GM13977 (cell line): ENCODE measurements around the gene OOEP.

Source experiments
- DNase-seq: peaks from one replicate; pipeline ENCODE4 v3.0.0; 2012; ENCODE audit warnings: low spot score
- CTCF ChIP-seq: IDR thresholded peaks from 2 replicates; pipeline ENCODE4 v1.5.1; 2012; ENCODE audit warnings: mild to moderate bottlenecking, control low read depth; ENCODE audit not compliant: insufficient read depth; ENCODE audit errors: extremely low read depth, missing control alignments
- in situ Hi-C: fragments of 300-500 bp; cut with MboI; formaldehyde crosslinking; loops from one replicate; pipeline ENCODE4 v1.12.0; 2022; ENCODE audit warnings: low sequenced_read_pairs, low pct_unique_long_range_greater_than_20kb, mixed read lengths, inconsistent platforms; ENCODE audit not compliant: unreplicated experiment

OOEP gene

DNA sequence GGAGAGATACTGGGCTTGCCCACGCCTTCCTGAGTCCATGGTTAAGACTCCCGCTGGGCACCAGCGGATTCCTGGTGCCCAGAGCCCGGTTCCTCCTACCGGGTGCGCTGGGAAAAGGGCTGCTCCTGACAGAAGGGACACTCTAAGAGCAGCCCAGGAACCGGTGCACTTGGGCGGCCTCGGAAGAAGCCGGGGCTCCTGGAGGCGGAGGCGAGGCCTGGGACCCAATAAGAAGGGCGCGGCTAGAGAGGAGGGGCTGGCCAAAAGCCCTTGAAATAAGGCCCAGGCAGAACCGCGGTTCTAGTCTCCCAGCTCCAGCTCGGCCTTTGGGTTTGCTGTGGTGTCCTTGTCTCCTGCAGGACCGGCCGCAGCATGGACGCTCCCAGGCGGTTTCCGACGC is 7.3 kb downstream of the OOEP start, which contains the start of gene KHDC3L:
Gene KHDC3L (plus strand): TSS at position 301 of the 400 bp plus-strand sequence. CDS start 72 bp downstream, at position 373.
- TF ChIP-seq CTCF, result no peak
- DNase-seq, result no peak
- in situ Hi-C loops, result no loop called here

DNA sequence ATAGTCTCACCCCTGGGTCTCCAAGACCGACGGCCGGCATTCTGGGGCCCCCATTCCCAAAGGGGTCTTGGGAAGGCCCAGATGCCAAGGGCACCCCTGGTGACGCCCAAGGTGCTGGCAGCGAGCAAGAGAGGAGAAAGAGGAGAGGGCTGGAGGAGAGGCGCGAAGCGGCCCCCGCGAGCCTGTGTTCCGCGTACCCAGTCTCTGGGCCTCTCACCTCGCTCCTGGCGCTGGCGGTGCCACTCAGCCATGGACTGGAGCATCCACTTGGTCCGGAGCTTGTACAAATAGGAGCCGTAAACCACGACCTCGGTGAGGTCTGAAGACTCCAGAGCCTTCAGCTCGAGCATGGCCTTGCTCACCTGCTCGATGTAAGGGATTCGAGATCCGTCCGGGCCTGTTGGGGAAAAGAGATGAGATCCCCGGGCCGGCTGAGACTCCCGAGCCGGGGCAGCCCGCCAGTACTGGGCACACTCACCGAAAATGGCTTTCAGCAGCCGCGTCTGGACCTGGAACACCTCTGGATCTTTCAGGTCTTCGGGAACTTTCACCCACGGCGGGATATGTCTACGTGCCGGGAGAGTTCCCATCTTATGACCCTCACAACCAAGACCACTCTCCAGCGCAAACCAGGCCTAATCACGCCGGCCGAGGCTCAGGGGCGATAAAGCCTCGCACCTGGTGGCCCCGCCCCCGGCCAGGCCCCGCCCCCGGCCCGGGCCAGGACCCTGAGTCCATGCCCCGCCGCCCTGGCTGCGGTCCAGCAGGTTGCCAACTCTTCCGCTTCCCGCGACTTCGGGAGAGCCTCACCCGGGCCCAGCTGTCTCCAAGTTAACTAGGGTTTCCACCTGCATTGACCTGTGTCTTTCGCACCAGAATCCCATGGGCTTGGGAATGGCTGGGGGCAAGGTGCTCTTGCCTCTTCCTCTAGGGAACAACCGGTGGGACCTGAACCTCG is 15.8 kb downstream of the OOEP start, which contains the start of gene DPPA5:
Gene DPPA5 (minus strand): TSS at position 641 of the 958 bp plus-strand sequence. CDS start 51 bp downstream, at position 590.
- in situ Hi-C loops, result no loop called here
- no peak for DNase-seq
- no peak for TF ChIP-seq CTCF

DNA sequence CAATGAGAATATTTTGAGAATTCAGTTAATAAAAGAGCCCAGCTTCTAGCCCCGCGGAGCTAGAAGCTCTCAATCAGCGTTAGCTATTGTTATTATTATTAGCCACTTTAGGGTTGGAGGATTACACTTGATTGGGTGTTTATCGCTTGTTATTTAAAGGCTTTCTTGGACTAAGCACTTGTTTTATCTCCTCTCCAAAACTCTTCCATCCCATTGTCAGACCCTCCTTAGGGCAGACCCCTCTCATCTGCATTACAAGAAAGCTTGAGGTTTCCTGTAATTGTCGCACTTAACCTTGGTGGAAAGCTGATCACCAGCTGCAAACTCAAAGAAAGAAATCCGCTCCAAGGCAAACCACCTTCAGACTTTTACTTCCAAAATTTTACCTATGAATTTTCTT is 20.4 kb downstream of the OOEP start:
- TF ChIP-seq CTCF, result no peak
- DNase-seq, result no peak
- in situ Hi-C loops, result loop anchor here (25.0 kb wide), 1 partner anchor 937 kb away; no protein-coding TSS in a partner anchor

DNA sequence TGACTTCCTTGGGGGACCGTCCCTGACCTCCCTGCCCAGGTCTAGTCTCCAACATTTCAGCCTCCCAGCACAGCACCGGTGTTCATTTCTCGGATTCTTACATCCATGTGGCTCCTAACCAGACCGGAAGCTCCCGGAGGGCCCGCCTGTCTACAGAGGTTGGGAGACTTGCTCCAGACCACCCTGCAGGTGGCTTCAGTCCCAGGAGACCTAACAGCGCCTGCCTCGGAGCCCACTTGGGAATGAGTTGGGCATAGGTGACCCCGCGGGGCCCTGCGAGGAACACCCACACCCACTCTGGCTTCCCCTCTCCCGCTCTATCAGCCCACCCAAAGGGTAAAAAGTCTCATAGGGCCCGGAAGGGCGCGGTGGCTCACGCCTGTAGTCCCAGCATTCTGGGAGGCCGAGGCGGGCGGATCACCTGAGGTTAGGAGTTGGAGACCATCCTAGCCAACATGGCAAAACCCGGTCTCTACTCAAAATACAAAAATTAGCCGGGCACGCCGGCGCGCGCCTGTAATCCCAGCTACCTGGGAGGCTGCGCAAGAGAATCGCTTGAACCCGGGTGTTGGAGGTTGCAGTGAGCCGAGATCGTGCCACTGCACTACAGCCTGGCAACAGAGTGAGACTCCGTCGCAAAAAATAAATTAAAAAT is 21.0 kb downstream of the OOEP start:
- TF ChIP-seq CTCF, result no peak
- in situ Hi-C loops, result loop anchor here (25.0 kb wide), 1 partner anchor 936 kb away; no protein-coding TSS in a partner anchor
- no peak for DNase-seq

- in situ Hi-C loops, result loop anchor here (25.0 kb wide), 1 partner anchor 931 kb away; no protein-coding TSS in a partner anchor
- no peak for TF ChIP-seq CTCF
- no peak for DNase-seq
Measured at GRCh38 chr6:73343164-73343563, 26.5 kb downstream of the OOEP start.

GRCh38 chr6:73342174-73342573 is 27.5 kb downstream of the OOEP start:
- no peak for TF ChIP-seq CTCF
- DNase-seq, result no peak
- in situ Hi-C loops, result loop anchor here (25.0 kb wide), 1 partner anchor 930 kb away; no protein-coding TSS in a partner anchor
